GM12878 (cell line): ENCODE measurements around the gene DNAJC5G. TPM values are rescaled to one million over a fixed set of nuclear protein-coding genes. Genes with fewer than 3 reads are reported as not detected.

Source experiments
- ATAC-seq: fragments of 200-7000 bp; cut with Tn5 transposase; 3 replicates; pipeline ENCODE4 v1.9.1; 2020; ENCODE audit warnings: mild to moderate bottlenecking, moderate library complexity
- BruUV-seq: library from RNA; stranded (reverse); fragments of 400-500 nt; replicated peaks from 2 replicates; lab custom pipeline; 2021; lab: Mats Ljungman, UMichigan
- CTCF ChIA-PET: fragments of 300-600 bp; sonication (Branson Sonifier 250); formaldehyde crosslinking; extraction: SDS; loops from one replicate; lab custom pipeline; 2021; ENCODE audit warnings: inconsistent platforms; lab: Yijun Ruan, JAX
- POLR2A ChIA-PET: fragments of 350-600 bp; formaldehyde crosslinking; extraction: SDS; loops from one replicate; lab custom pipeline; 2021; ENCODE audit warnings: inconsistent platforms; lab: Charles Lee
- RAD21 ChIA-PET: fragments of 300-600 bp; sonication (Branson Sonifier 250); formaldehyde crosslinking; loops from one replicate; lab custom pipeline; 2023; ENCODE audit warnings: antibody characterized with exemption; ENCODE audit not compliant: unreplicated experiment; lab: Charles Lee
- SMC1A ChIA-PET: fragments of 300-600 bp; sonication (Branson Sonifier 250); formaldehyde crosslinking; loops from one replicate; lab custom pipeline; 2023; ENCODE audit not compliant: unreplicated experiment, uncharacterized antibody; lab: Charles Lee
- DNase-seq: peaks from one replicate; pipeline ENCODE4 v3.0.0-alpha.2; 2011; ENCODE audit warnings: low read depth, low spot score
- FAIRE-seq: peaks from 3 replicates; lab custom pipeline; 2011; peaks lifted over from hg19 to GRCh38; lab: Jason Lieb, UNC
- H2AFZ ChIP-seq: 2 replicates; pipeline ENCODE4 v1.6.0; 2011; ENCODE audit warnings: low read depth, low read length, control low read depth; ENCODE audit not compliant: control insufficient read depth
- H3K27ac ChIP-seq: 2 replicates; pipeline ENCODE4 v1.5.1; 2011; ENCODE audit warnings: control low read depth; ENCODE audit not compliant: control insufficient read depth, insufficient read depth
- H3K27me3 ChIP-seq, 2 experiments: replicated peaks in 1 of 2; 2 replicates each; pipeline versions ENCODE4 v1.6.0 to v1.6.1; 2011; ENCODE audit warnings: low read length in 1 of 2; ENCODE audit not compliant: control insufficient read depth in 2 of 2, insufficient read depth in 2 of 2
- H3K36me3 ChIP-seq, 2 experiments: 2 replicates each; pipeline ENCODE4 v1.5.1; 2011; ENCODE audit warnings: low read length in 1 of 2; ENCODE audit not compliant: control insufficient read depth in 2 of 2, insufficient read depth in 2 of 2
- H3K4me1 ChIP-seq: 2 replicates; pipeline ENCODE4 v1.6.1; 2011; ENCODE audit warnings: mild to moderate bottlenecking, low read length, moderate library complexity, mixed read lengths; ENCODE audit not compliant: control insufficient read depth, insufficient read depth
- H3K4me2 ChIP-seq: 2 replicates; pipeline ENCODE4 v1.6.0; 2011; ENCODE audit warnings: control low read depth; ENCODE audit not compliant: control insufficient read depth, insufficient read depth
- H3K4me3 ChIP-seq: fragments of 200-600 bp; sonication (generic); 2 replicates; pipeline ENCODE4 v1.5.1; 2016
- H3K79me2 ChIP-seq: 2 replicates; pipeline ENCODE4 v1.6.0; 2011; ENCODE audit warnings: low read length; ENCODE audit not compliant: control insufficient read depth, insufficient read depth
- H3K9ac ChIP-seq: 2 replicates; pipeline ENCODE4 v1.8.0; 2011; ENCODE audit warnings: low read length, control low read depth, mixed read lengths; ENCODE audit not compliant: control insufficient read depth, insufficient read depth
- H3K9me3 ChIP-seq: replicated peaks from 3 replicates; pipeline ENCODE4 v1.5.1; 2011; ENCODE audit warnings: mild to moderate bottlenecking, low read length; ENCODE audit not compliant: control insufficient read depth, insufficient read depth
- H4K20me1 ChIP-seq: 2 replicates; pipeline ENCODE4 v1.6.0; 2011; ENCODE audit not compliant: control insufficient read depth, insufficient read depth
- IRF4 ChIP-seq: IDR thresholded peaks from 2 replicates; pipeline ENCODE4 v1.6.1; 2011; ENCODE audit warnings: low read depth, low read length
- RAD21 ChIP-seq: IDR thresholded peaks from 2 replicates; pipeline ENCODE4 v1.6.1; 2011; ENCODE audit warnings: mild to moderate bottlenecking, low read depth, low read length, moderate library complexity; ENCODE audit not compliant: insufficient read depth
- RUNX3 ChIP-seq: IDR thresholded peaks from 2 replicates; pipeline ENCODE4 v1.6.1; 2012; ENCODE audit warnings: low read length, inconsistent platforms
- SMC3 ChIP-seq: IDR thresholded peaks from 2 replicates; pipeline ENCODE4 v1.6.1; 2011; ENCODE audit warnings: low read length, improper control_type of control experiment, borderline replicate concordance
- YY1 ChIP-seq: IDR thresholded peaks from 2 replicates; pipeline ENCODE4 v1.6.1; 2011; ENCODE audit warnings: low read depth, mild to moderate bottlenecking, low read length
- whole genome bisulfite sequencing: methylation state at CpG from one replicate; pipeline ENCODE4 v1.1.6; 2016; ENCODE audit warnings: low lambda C conversion rate; ENCODE audit not compliant: insufficient replicate concordance, insufficient coverage; ENCODE audit errors: missing lambda C conversion rate; 5-methylcytosine and 5-hydroxymethylcytosine counted together
- in situ Hi-C: fragments of 300-500 bp; cut with MboI; formaldehyde crosslinking; loops from 9 replicates; pipeline ENCODE4 v1.14.3; 2018; ENCODE audit warnings: mixed read lengths
- intact Hi-C: fragments of 100-400 bp; cut with micrococcal nuclease; formaldehyde crosslinking; loops from one replicate; pipeline ENCODE4 v1.14.2; 2022; ENCODE audit not compliant: unreplicated experiment
- polyA plus RNA-seq, 11 experiments: library from polyadenylated mRNA; depleted of rRNA in 4 of 11; unstranded in 6 of 11; stranded (reverse) in 5 of 11; fragments of >200 nt; fragmentation: Nextera tagmentation in 4 of 11; fragmentation: Illumina TruSeq in 1 of 11; extraction: Ambion mirVana in 4 of 11; extraction: Trizol in 1 of 11; gene quantifications; 1 replicate in 1 of 11; 2 replicates in 10 of 11; pipeline versions ENCODE4 v1.2.1 to v1.2.3, GENCODE V29; 2011 to 2016; ENCODE audit warnings: inconsistent platforms in 2 of 11, missing spikeins in 2 of 11, low read depth in 1 of 11
- total RNA-seq, 4 experiments: library from RNA; depleted of rRNA in 3 of 4; stranded (reverse); fragments of >200 nt in 3 of 4; fragmentation: Illumina TruSeq in 1 of 4; extraction: Trizol in 1 of 4; gene quantifications; 2 replicates each; pipeline versions ENCODE4 v1.2.1 to v1.2.3, GENCODE V29; 2013 to 2021
- TF ChIP-seq, protein P1 (sequence below), 3 experiments: IDR thresholded peaks in 2 of 3; conservative IDR thresholded peaks in 1 of 3; 2 replicates each; pipeline ENCODE4 v1.5.1; 2011; ENCODE audit warnings: low read depth in 3 of 3, low read length in 3 of 3, mild to moderate bottlenecking in 3 of 3, control low read depth in 2 of 3, moderate library complexity in 2 of 3, inconsistent platforms in 1 of 3, mixed read lengths in 1 of 3; ENCODE audit not compliant: control insufficient read depth in 2 of 3, insufficient read depth in 1 of 3; ENCODE audit errors: extremely low read depth in 1 of 3
- TF ChIP-seq, protein P2 (sequence below): fragments of 450-650 bp; IDR thresholded peaks from 2 replicates; pipeline ENCODE4 v1.6.1; 2016; ENCODE audit warnings: mild to moderate bottlenecking, moderate library complexity, borderline replicate concordance

DNAJC5G gene
- total and polyA plus RNA-seq, 10 of the 15 experiments (the other 5 are each of a cell fraction or from before 2014, with no cell fraction given), result not detected

DNA sequence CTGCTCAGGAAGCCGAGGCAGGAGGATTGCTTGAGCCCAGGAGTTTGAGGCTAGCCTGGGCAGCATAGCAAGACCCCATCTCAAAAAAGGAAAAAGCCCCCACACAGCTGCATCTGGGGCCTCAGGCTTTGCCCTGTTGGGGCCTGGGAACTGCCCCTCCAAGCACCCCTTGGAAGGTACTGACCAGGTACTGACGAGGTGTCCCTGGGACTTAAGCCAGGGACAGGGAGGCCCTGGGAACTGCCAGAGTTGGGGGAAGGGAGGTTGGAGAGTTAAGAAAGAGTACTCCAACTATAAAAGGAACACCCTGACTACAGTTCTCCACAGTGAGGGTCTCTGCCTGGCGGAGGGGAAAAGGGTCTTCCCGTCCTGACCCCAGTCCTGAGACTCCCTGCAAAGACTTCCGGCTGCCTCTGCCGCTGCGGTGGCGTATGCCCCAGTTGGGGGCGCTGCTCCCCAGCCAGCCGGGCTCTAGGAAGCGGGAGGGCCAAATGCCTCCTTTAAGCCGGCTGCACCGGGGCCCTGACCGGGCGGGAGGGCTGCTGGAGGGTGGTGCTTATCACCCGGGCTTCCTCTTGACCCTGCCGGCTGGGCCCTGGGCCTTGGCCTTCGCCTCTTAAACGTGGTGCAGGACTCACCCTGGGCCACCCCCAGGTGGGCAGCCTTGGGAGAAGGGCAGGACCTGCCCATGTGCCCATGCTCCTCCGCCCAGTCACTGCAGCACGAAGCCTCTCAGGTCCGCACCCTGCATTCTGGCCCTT, 25.2 kb upstream of the DNAJC5G start:
- H3K9me3 ChIP-seq, result no peaks in the 10 kb centered on the region
- H4K20me1 ChIP-seq, result no peaks in the 10 kb centered on the region
- RAD21 ChIA-PET, result interaction anchor here (1.2 to 1.5 kb wide), 3 partner anchors 29 to 433 kb away, joined by 3 to 8 read pairs (median 3); no protein-coding TSS in a partner anchor
- intact Hi-C loops, result no loop called here
- SMC1A ChIA-PET, result interaction anchor here (1.6 to 2.6 kb wide), 2 partner anchors 29 to 30 kb away, joined by 7 to 12 read pairs; no protein-coding TSS in a partner anchor
- ATAC-seq (peak; percentile 88), DNase-seq (no peak), FAIRE-seq (no peak)
- POLR2A ChIA-PET, result interaction anchor here (0.5 kb wide), 1 partner anchor 79 kb away, joined by 6 read pairs; no protein-coding TSS in a partner anchor
- H2AFZ ChIP-seq, result peak overlapping the region; percentile 50
- in situ Hi-C loops, result no loop called here
- H3K4me2 ChIP-seq, result no peak overlapping the region
- CTCF ChIA-PET, result interaction anchor here (0.7 to 5.0 kb wide), 6 partner anchors 13 to 98 kb away, joined by 3 to 58 read pairs (median 3); partner anchors contain the start of gene TRIM54
- peak; percentile 59; the same call in 1 of the 2 replicates for TF ChIP-seq SMC3
- TF ChIP-seq, protein P1, sequence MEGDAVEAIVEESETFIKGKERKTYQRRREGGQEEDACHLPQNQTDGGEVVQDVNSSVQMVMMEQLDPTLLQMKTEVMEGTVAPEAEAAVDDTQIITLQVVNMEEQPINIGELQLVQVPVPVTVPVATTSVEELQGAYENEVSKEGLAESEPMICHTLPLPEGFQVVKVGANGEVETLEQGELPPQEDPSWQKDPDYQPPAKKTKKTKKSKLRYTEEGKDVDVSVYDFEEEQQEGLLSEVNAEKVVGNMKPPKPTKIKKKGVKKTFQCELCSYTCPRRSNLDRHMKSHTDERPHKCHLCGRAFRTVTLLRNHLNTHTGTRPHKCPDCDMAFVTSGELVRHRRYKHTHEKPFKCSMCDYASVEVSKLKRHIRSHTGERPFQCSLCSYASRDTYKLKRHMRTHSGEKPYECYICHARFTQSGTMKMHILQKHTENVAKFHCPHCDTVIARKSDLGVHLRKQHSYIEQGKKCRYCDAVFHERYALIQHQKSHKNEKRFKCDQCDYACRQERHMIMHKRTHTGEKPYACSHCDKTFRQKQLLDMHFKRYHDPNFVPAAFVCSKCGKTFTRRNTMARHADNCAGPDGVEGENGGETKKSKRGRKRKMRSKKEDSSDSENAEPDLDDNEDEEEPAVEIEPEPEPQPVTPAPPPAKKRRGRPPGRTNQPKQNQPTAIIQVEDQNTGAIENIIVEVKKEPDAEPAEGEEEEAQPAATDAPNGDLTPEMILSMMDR (IDR thresholded peaks at IDR 0.05 in 2 of 3, conservative IDR thresholded peaks at IDR 0.05 in 1 of 3; ENCODE audit: control insufficient read depth in 2 of 3, extremely low read depth in 1 of 3, insufficient read depth in 1 of 3, low read depth in 3 of 3, low read length in 3 of 3), result peak; percentile 66 to 79 (median 66)
- TF ChIP-seq, protein P2, sequence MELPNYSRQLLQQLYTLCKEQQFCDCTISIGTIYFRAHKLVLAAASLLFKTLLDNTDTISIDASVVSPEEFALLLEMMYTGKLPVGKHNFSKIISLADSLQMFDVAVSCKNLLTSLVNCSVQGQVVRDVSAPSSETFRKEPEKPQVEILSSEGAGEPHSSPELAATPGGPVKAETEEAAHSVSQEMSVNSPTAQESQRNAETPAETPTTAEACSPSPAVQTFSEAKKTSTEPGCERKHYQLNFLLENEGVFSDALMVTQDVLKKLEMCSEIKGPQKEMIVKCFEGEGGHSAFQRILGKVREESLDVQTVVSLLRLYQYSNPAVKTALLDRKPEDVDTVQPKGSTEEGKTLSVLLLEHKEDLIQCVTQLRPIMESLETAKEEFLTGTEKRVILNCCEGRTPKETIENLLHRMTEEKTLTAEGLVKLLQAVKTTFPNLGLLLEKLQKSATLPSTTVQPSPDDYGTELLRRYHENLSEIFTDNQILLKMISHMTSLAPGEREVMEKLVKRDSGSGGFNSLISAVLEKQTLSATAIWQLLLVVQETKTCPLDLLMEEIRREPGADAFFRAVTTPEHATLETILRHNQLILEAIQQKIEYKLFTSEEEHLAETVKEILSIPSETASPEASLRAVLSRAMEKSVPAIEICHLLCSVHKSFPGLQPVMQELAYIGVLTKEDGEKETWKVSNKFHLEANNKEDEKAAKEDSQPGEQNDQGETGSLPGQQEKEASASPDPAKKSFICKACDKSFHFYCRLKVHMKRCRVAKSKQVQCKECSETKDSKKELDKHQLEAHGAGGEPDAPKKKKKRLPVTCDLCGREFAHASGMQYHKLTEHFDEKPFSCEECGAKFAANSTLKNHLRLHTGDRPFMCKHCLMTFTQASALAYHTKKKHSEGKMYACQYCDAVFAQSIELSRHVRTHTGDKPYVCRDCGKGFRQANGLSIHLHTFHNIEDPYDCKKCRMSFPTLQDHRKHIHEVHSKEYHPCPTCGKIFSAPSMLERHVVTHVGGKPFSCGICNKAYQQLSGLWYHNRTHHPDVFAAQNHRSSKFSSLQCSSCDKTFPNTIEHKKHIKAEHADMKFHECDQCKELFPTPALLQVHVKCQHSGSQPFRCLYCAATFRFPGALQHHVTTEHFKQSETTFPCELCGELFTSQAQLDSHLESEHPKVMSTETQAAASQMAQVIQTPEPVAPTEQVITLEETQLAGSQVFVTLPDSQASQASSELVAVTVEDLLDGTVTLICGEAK, result no peak
- peak; percentile 53; the same call in 1 of the 2 replicates for TF ChIP-seq YY1
- TF ChIP-seq RAD21, result peak; percentile 81
- TF ChIP-seq IRF4, result no peak
- TF ChIP-seq RUNX3, result peak; percentile 57
- 23% methylated on average over 20 of the region's 22 CpGs for WGBS
- no TSS peak for BruUV-seq
- no peaks in the 10 kb centered on the region for H3K79me2 ChIP-seq
- no peak overlapping the region for H3K9ac ChIP-seq
- H3K36me3 ChIP-seq, result no peaks in the 10 kb centered on the region
- no peaks in the 10 kb centered on the region for H3K4me1 ChIP-seq
- peaks cover 2 to 4% of the 10 kb centered on the region in 2 experiments; a peak in 3 of 4 replicates for H3K27me3 ChIP-seq
- H3K4me3 ChIP-seq, result no peak overlapping the region
- no peak overlapping the region for H3K27ac ChIP-seq
